ENCODE data around the gene MUC16.
"Not testable (repeated sequence)": the region's sequence is repeated elsewhere in the genome, so short reads cannot be mapped to it uniquely, and the experiment has no call there.

DNA sequence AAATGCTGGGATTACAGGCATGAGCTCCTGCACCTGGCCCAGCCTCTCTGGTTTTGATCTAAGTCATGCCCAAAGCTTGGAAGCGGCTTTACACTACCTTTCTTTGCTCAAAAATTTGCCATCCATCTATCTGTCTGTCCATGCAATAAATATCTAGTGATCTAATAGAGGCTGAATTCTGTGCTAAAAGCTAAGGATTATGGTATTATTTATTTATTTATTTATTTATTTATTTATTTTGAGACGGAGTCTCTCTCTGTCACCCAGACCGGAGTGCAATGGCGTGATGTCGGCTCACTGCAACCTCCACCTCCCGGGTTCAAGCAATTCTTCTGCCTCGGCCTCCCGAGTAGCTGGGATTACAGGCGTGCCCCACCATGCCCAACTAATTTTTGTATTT is 45.9 kb upstream of the MUC16 start:
- TF ChIP-seq, protein P1, sequence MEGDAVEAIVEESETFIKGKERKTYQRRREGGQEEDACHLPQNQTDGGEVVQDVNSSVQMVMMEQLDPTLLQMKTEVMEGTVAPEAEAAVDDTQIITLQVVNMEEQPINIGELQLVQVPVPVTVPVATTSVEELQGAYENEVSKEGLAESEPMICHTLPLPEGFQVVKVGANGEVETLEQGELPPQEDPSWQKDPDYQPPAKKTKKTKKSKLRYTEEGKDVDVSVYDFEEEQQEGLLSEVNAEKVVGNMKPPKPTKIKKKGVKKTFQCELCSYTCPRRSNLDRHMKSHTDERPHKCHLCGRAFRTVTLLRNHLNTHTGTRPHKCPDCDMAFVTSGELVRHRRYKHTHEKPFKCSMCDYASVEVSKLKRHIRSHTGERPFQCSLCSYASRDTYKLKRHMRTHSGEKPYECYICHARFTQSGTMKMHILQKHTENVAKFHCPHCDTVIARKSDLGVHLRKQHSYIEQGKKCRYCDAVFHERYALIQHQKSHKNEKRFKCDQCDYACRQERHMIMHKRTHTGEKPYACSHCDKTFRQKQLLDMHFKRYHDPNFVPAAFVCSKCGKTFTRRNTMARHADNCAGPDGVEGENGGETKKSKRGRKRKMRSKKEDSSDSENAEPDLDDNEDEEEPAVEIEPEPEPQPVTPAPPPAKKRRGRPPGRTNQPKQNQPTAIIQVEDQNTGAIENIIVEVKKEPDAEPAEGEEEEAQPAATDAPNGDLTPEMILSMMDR (IDR thresholded peaks at IDR 0.05): not testable (repeated sequence)
- TF ChIP-seq POLR2A (IDR thresholded peaks at IDR 0.05): not testable (repeated sequence)
